ENCODE measurements around the gene COL26A1. TPM values are rescaled to one million over a fixed set of nuclear protein-coding genes. Genes with fewer than 3 reads are reported as not detected.

COL26A1 gene
- total and polyA plus RNA-seq, 2 of the 4 experiments (the other 2 are of a cell fraction), result not detected

GRCh38 chr7:101554584-101555268 lies 192.1 kb downstream of the COL26A1 start:
- Histone ChIP-seq H3K4me3 (ENCODE audit: insufficient read depth, low read depth, low read length) (no peak overlapping the region), H2AK9ac (replicated peaks; ENCODE audit: low read depth, low read length, poor library complexity) (no peak overlapping the region), H3K4me2 (ENCODE audit: low read depth, low read length) (no peak overlapping the region), H2BK120ac (ENCODE audit: low read depth, low read length) (no peak overlapping the region), H3K56ac (ENCODE audit: extremely low read depth, insufficient read depth, low read length) (no peak overlapping the region), H3K14ac (replicated peaks; ENCODE audit: low read depth, low read length) (no peak overlapping the region), H3K27me3 (ENCODE audit: control insufficient read depth, insufficient read depth, low read length) (peaks cover 34% of the 10 kb centered on the region), H3K36me3 (ENCODE audit: control insufficient read depth, insufficient read depth, low read length) (no peaks in the 10 kb centered on the region), H3K9ac (ENCODE audit: low read depth, low read length) (no peak overlapping the region), H2BK15ac (ENCODE audit: low read depth, low read length) (no peak overlapping the region), H4K8ac (ENCODE audit: low read depth in 2 of 2, low read length in 2 of 2) (no peak overlapping the region), H3K18ac (ENCODE audit: low read depth, low read length) (no peak overlapping the region), H2AK5ac (ENCODE audit: low read depth, low read length) (no peak overlapping the region), H3K9me3 (ENCODE audit: control insufficient read depth, insufficient read depth, low read length) (no peaks in the 10 kb centered on the region), H3K9me1 (ENCODE audit: insufficient read depth, low read length) (no peaks in the 10 kb centered on the region), H3K27ac (ENCODE audit: insufficient read depth, low read length) (no peak overlapping the region), H4K5ac (ENCODE audit: low read depth, low read length) (no peak overlapping the region), H2BK5ac (ENCODE audit: low read depth, low read length, poor library complexity, severe bottlenecking) (no peak overlapping the region), H2BK20ac (ENCODE audit: low read depth, low read length) (no peak overlapping the region), H3K23ac (ENCODE audit: low read depth, low read length) (no peak overlapping the region), H3K79me1 (ENCODE audit: low read depth in 1 of 2, low read length in 2 of 2) (no peaks in the 10 kb centered on the region), H3K4me1 (ENCODE audit: control insufficient read depth, insufficient read depth, low read length) (no peaks in the 10 kb centered on the region), H2AFZ (replicated peaks; ENCODE audit: low read length, poor library complexity) (no peak overlapping the region), H4K91ac (ENCODE audit: insufficient read depth, low read depth, low read length) (no peak overlapping the region), H4K20me1 (ENCODE audit: insufficient read depth, low read length) (no peaks in the 10 kb centered on the region), H3K4ac (ENCODE audit: low read depth, low read length) (no peak overlapping the region)
- intact Hi-C loops (cut with micrococcal nuclease) (loop anchor here (10.0 kb wide), 1 partner anchor 130 kb away; no protein-coding TSS in a partner anchor), dilution Hi-C loops (cut with HindIII; ENCODE audit: low sequenced_read_pairs, unreplicated experiment) (no loop called here), in situ Hi-C loops (cut with MboI; ENCODE audit: low sequenced_read_pairs) (no loop called here)
- DNase-seq (no peak), ATAC-seq (ENCODE audit: low read depth) (no peak)
- no TSS peak for BruUV-seq (replicated peaks)
- ChIA-PET POLR2A (ENCODE audit: unreplicated experiment) (no interaction called here), CTCF (no interaction called here)
- TF ChIP-seq FOS (IDR thresholded peaks at IDR 0.05; ENCODE audit: low read depth, low read length) (no peak), CEBPB (IDR thresholded peaks at IDR 0.05; ENCODE audit: low read depth, low read length) (no peak), CTCF (conservative IDR thresholded peaks at IDR 0.05; ENCODE audit: low read depth, low read length) (no peak), MXI1 (IDR thresholded peaks at IDR 0.05; ENCODE audit: borderline replicate concordance, low read depth, low read length) (no peak), USF2 (IDR thresholded peaks at IDR 0.05; ENCODE audit: low read depth, low read length) (no peak), BHLHE40 (IDR thresholded peaks at IDR 0.05; ENCODE audit: low read depth, low read length) (no peak), SMC3 (IDR thresholded peaks at IDR 0.05; ENCODE audit: low read depth, low read length) (no peak), MAZ (IDR thresholded peaks at IDR 0.05; ENCODE audit: borderline replicate concordance, low read depth, low read length) (no peak)
- 67% methylated on average over 4 of the region's 6 CpGs; no CpG with 5 or more reads in 1 of the 2 experiments for WGBS, 2 experiments (ENCODE audit: extremely low coverage in 2 of 2, insufficient read length in 1 of 2)
